HepG2 (cell line): ENCODE data around the gene RRBP1. TPM values are rescaled to one million over a fixed set of nuclear protein-coding genes. Genes with fewer than 3 reads are reported as not detected.

Source experiments
- ATF1 ChIP-seq: IDR thresholded peaks from 2 replicates; pipeline ENCODE4 v1.6.1; 2016; ENCODE audit warnings: mild to moderate bottlenecking, control low read depth
- ATF7-NPFF ChIP-seq: sonication (generic); formaldehyde crosslinking; IDR thresholded peaks from 2 replicates; pipeline ENCODE4 v1.8.1; 2023; ENCODE audit warnings: mild to moderate bottlenecking, low read depth, missing genetic modification reagents, moderate library complexity
- EZH2 ChIP-seq: conservative IDR thresholded peaks from 2 replicates; pipeline ENCODE4 v1.6.1; 2012; ENCODE audit warnings: mild to moderate bottlenecking, low read depth, low read length, moderate library complexity
- GATA4 ChIP-seq: sonication (generic); IDR thresholded peaks from 2 replicates; pipeline ENCODE4 v1.6.1; 2016; ENCODE audit warnings: antibody characterized with exemption, low read depth, borderline replicate concordance
- HMGXB4 ChIP-seq, 2 experiments: sonication (generic) in 1 of 2; formaldehyde crosslinking in 1 of 2; IDR thresholded peaks; 2 replicates each; pipeline versions ENCODE4 v1.4.0 to v1.6.1; 2018 to 2020; ENCODE audit warnings: missing genetic modification reagents in 2 of 2, borderline replicate concordance in 1 of 2, low read depth in 1 of 2, mild to moderate bottlenecking in 1 of 2, missing biosample characterization in 1 of 2
- KDM3A ChIP-seq: IDR thresholded peaks from 2 replicates; pipeline ENCODE4 v1.6.1; 2018; ENCODE audit warnings: low read depth, missing compliant biosample characterization
- MIER3 ChIP-seq: IDR thresholded peaks from 2 replicates; pipeline ENCODE4 v1.6.1; 2016; ENCODE audit warnings: missing compliant biosample characterization, borderline replicate concordance
- MLX ChIP-seq: IDR thresholded peaks from 2 replicates; pipeline ENCODE4 v1.6.1; 2016
- NFIC ChIP-seq: IDR thresholded peaks from 2 replicates; pipeline ENCODE4 v1.6.1; 2012; ENCODE audit warnings: mild to moderate bottlenecking, low read length, inconsistent platforms
- PCBP2 ChIP-seq: fragments of 200-400 bp; formaldehyde crosslinking; optimal IDR thresholded peaks from 2 replicates; pipeline ENCODE3; 2018; ENCODE audit warnings: low read length, low read depth; ENCODE audit not compliant: poor library complexity, severe bottlenecking
- PREB ChIP-seq: sonication (generic); formaldehyde crosslinking; IDR thresholded peaks from 2 replicates; pipeline ENCODE4 v1.4.0; 2020; ENCODE audit warnings: missing genetic modification reagents
- RFX1 ChIP-seq: fragments of 450-650 bp; IDR thresholded peaks from 2 replicates; pipeline ENCODE4 v1.6.1; 2017
- SMAD3 ChIP-seq: sonication (generic); formaldehyde crosslinking; IDR thresholded peaks from 2 replicates; pipeline ENCODE4 v1.4.0; 2020; ENCODE audit warnings: missing genetic modification reagents
- SP5 ChIP-seq: IDR thresholded peaks from 2 replicates; pipeline ENCODE4 v1.6.1; 2016; ENCODE audit warnings: low read depth, borderline replicate concordance
- STAT5B ChIP-seq: sonication (generic); formaldehyde crosslinking; IDR thresholded peaks from 2 replicates; pipeline ENCODE4 v1.4.0; 2020; ENCODE audit warnings: missing genetic modification reagents
- TGIF2 ChIP-seq: IDR thresholded peaks from 2 replicates; pipeline ENCODE4 v1.6.1; 2016; ENCODE audit warnings: control low read depth, missing compliant biosample characterization
- ZBTB7B ChIP-seq: sonication (generic); formaldehyde crosslinking; IDR thresholded peaks from 2 replicates; pipeline ENCODE4 v1.4.0; 2020; ENCODE audit warnings: missing genetic modification reagents
- ZFP36L1 ChIP-seq: sonication (generic); formaldehyde crosslinking; IDR thresholded peaks from 2 replicates; pipeline ENCODE4 v1.8.0; 2022; ENCODE audit warnings: mild to moderate bottlenecking, missing genetic modification reagents, moderate library complexity
- ZFP37 ChIP-seq: sonication (generic); formaldehyde crosslinking; IDR thresholded peaks from 2 replicates; pipeline ENCODE4 v1.4.0; 2020; ENCODE audit warnings: missing genetic modification reagents, borderline replicate concordance
- ZNF362 ChIP-seq: sonication (generic); formaldehyde crosslinking; IDR thresholded peaks from 2 replicates; pipeline ENCODE4 v1.4.0; 2020; ENCODE audit warnings: missing genetic modification reagents, mild to moderate bottlenecking, borderline replicate concordance
- ZNF501 ChIP-seq: sonication (generic); formaldehyde crosslinking; IDR thresholded peaks from 2 replicates; pipeline ENCODE4 v1.5.1; 2020; ENCODE audit warnings: mild to moderate bottlenecking, moderate library complexity, missing genetic modification reagents
- ZNF589 ChIP-seq: sonication (generic); formaldehyde crosslinking; conservative IDR thresholded peaks from 2 replicates; pipeline ENCODE4 v1.8.0; 2022; ENCODE audit warnings: mild to moderate bottlenecking, moderate library complexity, missing genetic modification reagents
- ZNF605 ChIP-seq: sonication (generic); formaldehyde crosslinking; IDR thresholded peaks from 2 replicates; pipeline ENCODE4 v1.8.0; 2022; ENCODE audit warnings: mild to moderate bottlenecking, missing genetic modification reagents
- ZNF607 ChIP-seq: sonication (generic); formaldehyde crosslinking; IDR thresholded peaks from 2 replicates; pipeline ENCODE4 v1.5.1; 2020; ENCODE audit warnings: missing genetic modification reagents, mild to moderate bottlenecking, borderline replicate concordance
- ZNF737 ChIP-seq: sonication (generic); formaldehyde crosslinking; IDR thresholded peaks from 2 replicates; pipeline ENCODE4 v1.5.0; 2020; ENCODE audit warnings: missing genetic modification reagents, mild to moderate bottlenecking, borderline replicate concordance
- ZNF768 ChIP-seq: sonication (generic); formaldehyde crosslinking; IDR thresholded peaks from 2 replicates; pipeline ENCODE4 v1.4.0; 2020; ENCODE audit warnings: missing genetic modification reagents
- ZNF839 ChIP-seq: sonication (generic); formaldehyde crosslinking; IDR thresholded peaks from 2 replicates; pipeline ENCODE4 v1.4.0; 2020; ENCODE audit warnings: missing genetic modification reagents, mild to moderate bottlenecking, borderline replicate concordance
- ZSCAN29 ChIP-seq: sonication (generic); formaldehyde crosslinking; conservative IDR thresholded peaks from 2 replicates; pipeline ENCODE4 v1.4.0; 2020; ENCODE audit warnings: mild to moderate bottlenecking, missing genetic modification reagents
- polyA plus RNA-seq, 8 experiments: library from polyadenylated mRNA; depleted of rRNA in 3 of 8; stranded (reverse) in 7 of 8; unstranded in 1 of 8; fragments of >200 nt; fragmentation: Illumina TruSeq in 4 of 8; extraction: Trizol in 4 of 8; gene quantifications; 2 replicates each; pipeline versions ENCODE4 v1.2.1 to v1.2.3, GENCODE V29; 2011 to 2016; ENCODE audit warnings: low read depth in 4 of 8, missing spikeins in 1 of 8, mixed read lengths in 1 of 8; ENCODE audit not compliant: insufficient read depth in 1 of 8
- total RNA-seq, 5 experiments: library from RNA; depleted of rRNA; stranded (reverse); fragments of >200 nt; fragmentation: Illumina TruSeq; extraction: Trizol; gene quantifications; 2 replicates each; pipeline ENCODE4 v1.2.3, GENCODE V29; 2016; ENCODE audit warnings: low read depth in 1 of 5

RRBP1 gene
- total and polyA plus RNA-seq, 2 of the 13 experiments (the other 11 are each of a cell fraction or from before 2014, with no cell fraction given): 150 to 222 TPM

- no peak for TF ChIP-seq ZNF839
- peak; percentile 69; the same call in 1 of the 2 replicates for TF ChIP-seq PREB (CRISPR knock-in tag)
- no peak; the same call in 1 of the 2 replicates for TF ChIP-seq KDM3A
- 0 out of 2 replicates have a peak, but pooled peaks have one; percentile 66 for TF ChIP-seq ZNF605
- TF ChIP-seq MLX (CRISPR knock-in tag): no peak
- TF ChIP-seq STAT5B (CRISPR knock-in tag): no peak
- no peak for TF ChIP-seq ATF1 (CRISPR knock-in tag)
- no peak for TF ChIP-seq EZH2
- no peak for TF ChIP-seq ZSCAN29
- no peak; the same call in 1 of the 2 replicates for TF ChIP-seq ZBTB7B (CRISPR knock-in tag)
- TF ChIP-seq ZNF607 (CRISPR knock-in tag): no peak
- TF ChIP-seq MIER3 (CRISPR knock-in tag): no peak
- TF ChIP-seq PCBP2: no peak
- peak in 1 of 2 experiments; percentile 26; a peak in 1 of 4 replicates for TF ChIP-seq HMGXB4 (CRISPR knock-in tag; IDR thresholded peaks at IDR 0.05; ENCODE audit: borderline replicate concordance in 1 of 2, low read depth in 1 of 2)
- TF ChIP-seq TGIF2 (CRISPR knock-in tag): no peak
- TF ChIP-seq ZNF589 (CRISPR knock-in tag): no peak
- TF ChIP-seq SP5: no peak
- TF ChIP-seq SMAD3 (CRISPR knock-in tag): no peak
- peak; percentile 41; the same call in 1 of the 2 replicates for TF ChIP-seq ZNF768
- no peak for TF ChIP-seq ZNF362 (CRISPR knock-in tag)
- TF ChIP-seq GATA4: no peak
- no peak for TF ChIP-seq RFX1
- TF ChIP-seq ATF7-NPFF (CRISPR knock-in tag): no peak; the same call in 1 of the 2 replicates
- TF ChIP-seq ZFP37 (CRISPR knock-in tag): no peak
- TF ChIP-seq ZFP36L1: no peak
- no peak for TF ChIP-seq ZNF501 (CRISPR knock-in tag)
- no peak for TF ChIP-seq NFIC
- TF ChIP-seq ZNF737 (CRISPR knock-in tag): no peak
These were observed 70.3 kb downstream of the RRBP1 start (continued) for GRCh38 chr20:17611540-17612286.
